Duodenal mucosa (tissue), 2 donors: Measurements from ENCODE around the gene KIAA0825.

Experiments
- H3K27ac ChIP-seq: one replicate; pipeline ENCODE4 v1.7.0; 2013; ENCODE audit warnings: low read depth, low read length
- H3K27me3 ChIP-seq, 2 donors: one replicate each; pipeline ENCODE4 v1.7.0; 2013; ENCODE audit warnings: low read length in 2 of 2, control low read depth in 1 of 2; ENCODE audit not compliant: insufficient read depth in 2 of 2, control insufficient read depth in 1 of 2
- H3K36me3 ChIP-seq, 2 donors: one replicate each; pipeline ENCODE4 v1.7.0; 2013; ENCODE audit warnings: low read length in 2 of 2, control low read depth in 1 of 2; ENCODE audit not compliant: insufficient read depth in 2 of 2, control insufficient read depth in 1 of 2
- H3K4me1 ChIP-seq, 2 donors: one replicate each; pipeline ENCODE4 v1.7.0; 2013; ENCODE audit warnings: low read length in 2 of 2, control low read depth in 1 of 2; ENCODE audit not compliant: insufficient read depth in 2 of 2, control insufficient read depth in 1 of 2
- H3K4me3 ChIP-seq, 2 donors: one replicate each; pipeline ENCODE4 v1.7.0; 2013; ENCODE audit warnings: low read length in 2 of 2, low read depth in 1 of 2
- H3K9ac ChIP-seq, 2 donors: one replicate each; pipeline ENCODE4 v1.7.0; 2013; ENCODE audit warnings: low read length in 2 of 2, low read depth in 1 of 2
- H3K9me3 ChIP-seq, 2 donors: one replicate each; pipeline ENCODE4 v1.7.0; 2013; ENCODE audit warnings: low read length in 2 of 2, control low read depth in 1 of 2; ENCODE audit not compliant: control insufficient read depth in 1 of 2

Gene KIAA0825

GRCh38 chr5:94266170-94266569, 352.2 kb downstream of the KIAA0825 start:
- H3K4me3 ChIP-seq: no peak overlapping the region
- H3K36me3 ChIP-seq: no peaks in the 10 kb centered on the region
- no peaks in the 10 kb centered on the region for H3K4me1 ChIP-seq
- H3K27ac ChIP-seq: no peak overlapping the region
- H3K9ac ChIP-seq: no peak overlapping the region
- no peaks in the 10 kb centered on the region for H3K27me3 ChIP-seq
- H3K9me3 ChIP-seq: no peaks in the 10 kb centered on the region

- Histone ChIP-seq H3K4me3 (no peak overlapping the region), H3K27me3 (no peaks in the 10 kb centered on the region), H3K27ac (no peak overlapping the region), H3K9me3 (no peaks in the 10 kb centered on the region), H3K36me3 (no peaks in the 10 kb centered on the region), H3K9ac (no peak overlapping the region), H3K4me1 (no peaks in the 10 kb centered on the region)
Measured at GRCh38 chr5:94263068-94263467, 355.3 kb downstream of the KIAA0825 start.

GRCh38 chr5:94260096-94260495, 358.3 kb downstream of the KIAA0825 start:
- Histone ChIP-seq H3K9me3 (no peaks in the 10 kb centered on the region), H3K27ac (no peak overlapping the region), H3K27me3 (no peaks in the 10 kb centered on the region), H3K4me1 (no peaks in the 10 kb centered on the region), H3K9ac (no peak overlapping the region), H3K4me3 (no peak overlapping the region), H3K36me3 (no peaks in the 10 kb centered on the region)

GRCh38 chr5:94254214-94254613, 364.2 kb downstream of the KIAA0825 start:
- Histone ChIP-seq H3K9me3 (no peaks in the 10 kb centered on the region), H3K27ac (no peak overlapping the region), H3K36me3 (no peaks in the 10 kb centered on the region), H3K27me3 (no peaks in the 10 kb centered on the region), H3K4me3 (no peak overlapping the region), H3K4me1 (no peaks in the 10 kb centered on the region), H3K9ac (no peak overlapping the region)

- Histone ChIP-seq H3K4me1 (no peaks in the 10 kb centered on the region), H3K36me3 (no peaks in the 10 kb centered on the region), H3K27me3 (no peaks in the 10 kb centered on the region), H3K9ac (no peak overlapping the region), H3K27ac (no peak overlapping the region), H3K4me3 (no peak overlapping the region), H3K9me3 (no peaks in the 10 kb centered on the region)
Measured at GRCh38 chr5:94250985-94251384, 367.4 kb downstream of the KIAA0825 start.

GRCh38 chr5:94249430-94249829, 369.0 kb downstream of the KIAA0825 start:
- no peak overlapping the region for H3K4me3 ChIP-seq
- no peaks in the 10 kb centered on the region for H3K4me1 ChIP-seq
- no peaks in the 10 kb centered on the region for H3K9me3 ChIP-seq
- H3K9ac ChIP-seq: no peak overlapping the region
- H3K27me3 ChIP-seq: no peaks in the 10 kb centered on the region
- no peak overlapping the region for H3K27ac ChIP-seq
- no peaks in the 10 kb centered on the region for H3K36me3 ChIP-seq

GRCh38 chr5:94248175-94248875, 370.1 kb downstream of the KIAA0825 start:
- no peaks in the 10 kb centered on the region for H3K9me3 ChIP-seq
- H3K27ac ChIP-seq: no peak overlapping the region
- no peak overlapping the region for H3K4me3 ChIP-seq
- H3K4me1 ChIP-seq: no peaks in the 10 kb centered on the region
- H3K9ac ChIP-seq: no peak overlapping the region
- no peaks in the 10 kb centered on the region for H3K27me3 ChIP-seq
- H3K36me3 ChIP-seq: no peaks in the 10 kb centered on the region

GRCh38 chr5:94245608-94246007, 372.8 kb downstream of the KIAA0825 start:
- peaks cover 0 to 6% of the 10 kb centered on the region in 2 donors for H3K4me1 ChIP-seq
- H3K27ac ChIP-seq: no peak overlapping the region
- no peaks in the 10 kb centered on the region for H3K27me3 ChIP-seq
- no peak overlapping the region for H3K9ac ChIP-seq
- no peaks in the 10 kb centered on the region for H3K9me3 ChIP-seq
- H3K4me3 ChIP-seq: no peak overlapping the region
- H3K36me3 ChIP-seq: no peaks in the 10 kb centered on the region

- Histone ChIP-seq H3K4me1 (peaks cover 0 to 6% of the 10 kb centered on the region in 2 donors), H3K27ac (no peak overlapping the region), H3K27me3 (no peaks in the 10 kb centered on the region), H3K36me3 (no peaks in the 10 kb centered on the region), H3K4me3 (no peak overlapping the region), H3K9ac (no peak overlapping the region), H3K9me3 (no peaks in the 10 kb centered on the region)
Measured at GRCh38 chr5:94244921-94245320, 373.5 kb downstream of the KIAA0825 start.

- Histone ChIP-seq H3K27me3 (no peaks in the 10 kb centered on the region), H3K9ac (no peak overlapping the region), H3K4me3 (no peak overlapping the region), H3K36me3 (no peaks in the 10 kb centered on the region), H3K27ac (no peak overlapping the region), H3K9me3 (no peaks in the 10 kb centered on the region), H3K4me1 (peaks cover 0 to 6% of the 10 kb centered on the region in 2 donors)
Measured at GRCh38 chr5:94243612-94244011, 374.8 kb downstream of the KIAA0825 start.
